K562 (cell line): Measurements from ENCODE around the gene ZNF438. TPM values are rescaled to one million over a fixed set of nuclear protein-coding genes. Genes with fewer than 3 reads are reported as not detected.

ENCODE experiments used
- ATAC-seq: fragments of 200-7000 bp; cut with Tn5 transposase; 3 replicates; pipeline ENCODE4 v1.9.1; 2020; ENCODE audit warnings: moderate library complexity
- BruUV-seq: library from RNA; stranded (reverse); fragments of 400-500 nt; replicated peaks from 2 replicates; lab custom pipeline; 2021; lab: Mats Ljungman, UMichigan
- CTCF ChIA-PET: fragments of 300-600 bp; formaldehyde crosslinking; extraction: SDS; loops from one replicate; lab custom pipeline; 2021; ENCODE audit warnings: low intra/inter-chr PET ratio; lab: Yijun Ruan, JAX
- POLR2A ChIA-PET: fragments of 300-600, 350-650 bp; sonication (Branson Sonifier 250); formaldehyde crosslinking; extraction: SDS; loops from one replicate; lab custom pipeline; 2021; ENCODE audit warnings: antibody characterized with exemption, inconsistent platforms; lab: Yijun Ruan, JAX
- DNase-seq, 4 experiments: peaks; one replicate each; pipeline versions ENCODE4 v3.0.0 to v3.0.0-alpha.2; 2011 to 2018; ENCODE audit warnings: low spot score in 3 of 4, mixed read lengths in 3 of 4; ENCODE audit errors: extremely low read depth in 1 of 4
- FAIRE-seq: peaks from 2 replicates; lab custom pipeline; 2011; peaks lifted over from hg19 to GRCh38; lab: Jason Lieb, UNC
- H2AFZ ChIP-seq: 2 replicates; pipeline ENCODE4 v1.6.0; 2011; ENCODE audit warnings: low read depth, low read length, control low read depth, inconsistent platforms
- H3K27ac ChIP-seq: fragments of 200-600 bp; 3 replicates; pipeline ENCODE4 v1.8.0; 2011; ENCODE audit warnings: low read depth, mild to moderate bottlenecking, control low read depth, inconsistent platforms, low read length, moderate library complexity, mixed read lengths; ENCODE audit errors: extremely low read depth
- H3K27me3 ChIP-seq, 2 experiments: fragments of 300-600 bp in 1 of 2; 2 replicates in 1 of 2; 3 replicates in 1 of 2; pipeline versions ENCODE4 v1.6.0 to v1.8.0; 2011; ENCODE audit warnings: inconsistent platforms in 2 of 2, low read length in 2 of 2, mild to moderate bottlenecking in 1 of 2, mixed read lengths in 1 of 2, moderate library complexity in 1 of 2; ENCODE audit not compliant: control insufficient read depth in 2 of 2, insufficient read depth in 2 of 2
- H3K36me3 ChIP-seq: fragments of 300-600 bp; 3 replicates; pipeline ENCODE4 v1.8.0; 2011; ENCODE audit warnings: mild to moderate bottlenecking, low read length, inconsistent platforms; ENCODE audit not compliant: control insufficient read depth, insufficient read depth
- H3K4me1 ChIP-seq, 2 experiments: fragments of 200-600 bp in 1 of 2; replicated peaks in 1 of 2; 2 replicates in 1 of 2; 3 replicates in 1 of 2; pipeline versions ENCODE4 v1.5.1 to v1.8.0; 2011; ENCODE audit warnings: inconsistent platforms in 2 of 2, low read length in 2 of 2, mild to moderate bottlenecking in 1 of 2, mixed read lengths in 1 of 2, moderate library complexity in 1 of 2; ENCODE audit not compliant: control insufficient read depth in 2 of 2, insufficient read depth in 2 of 2
- H3K4me2 ChIP-seq: 2 replicates; pipeline ENCODE4 v1.6.1; 2011; ENCODE audit warnings: low read length, control low read depth, inconsistent platforms, mixed read lengths; ENCODE audit not compliant: insufficient read depth
- H3K4me3 ChIP-seq: fragments of 200-600 bp; sonication (generic), shearing (Covaris generic); 2 replicates; pipeline ENCODE4 v1.5.1; 2016; ENCODE audit warnings: control low read depth, inconsistent platforms
- H3K79me2 ChIP-seq: fragments of 200-600 bp; 3 replicates; pipeline ENCODE4 v1.8.0; 2011; ENCODE audit warnings: low read length, inconsistent platforms; ENCODE audit not compliant: control insufficient read depth, insufficient read depth
- H3K9ac ChIP-seq, 2 experiments: 2 replicates each; pipeline versions ENCODE4 v1.6.0 to v1.6.1; 2011; ENCODE audit warnings: low read depth in 2 of 2, low read length in 2 of 2, control low read depth in 1 of 2, inconsistent platforms in 1 of 2, mild to moderate bottlenecking in 1 of 2, mixed read lengths in 1 of 2; ENCODE audit not compliant: insufficient read depth in 1 of 2
- H3K9me1 ChIP-seq: one replicate; pipeline ENCODE4 v1.6.0; 2011; ENCODE audit warnings: inconsistent platforms, mild to moderate bottlenecking, low read length, moderate library complexity; ENCODE audit not compliant: control insufficient read depth, insufficient read depth
- H3K9me3 ChIP-seq: replicated peaks from 2 replicates; pipeline ENCODE4 v1.5.1; 2011; ENCODE audit warnings: low read depth, low read length, inconsistent platforms; ENCODE audit not compliant: control insufficient read depth, insufficient read depth
- H4K20me1 ChIP-seq: replicated peaks from 2 replicates; pipeline ENCODE4 v1.6.1; 2011; ENCODE audit warnings: low read length, inconsistent platforms, mixed read lengths; ENCODE audit not compliant: control insufficient read depth, insufficient read depth
- CEBPZ ChIP-seq: fragments of 150-350 bp; IDR thresholded peaks from 2 replicates; pipeline ENCODE4 v1.6.1; 2014; ENCODE audit warnings: low read depth, mild to moderate bottlenecking, low read length, borderline replicate concordance
- FOXJ2 ChIP-seq: fragments of 200-800 bp; sonication (Bioruptor generic); IDR thresholded peaks from 2 replicates; pipeline ENCODE4 v1.6.1; 2016; ENCODE audit warnings: missing genetic modification characterization, missing compliant biosample characterization
- KAT8 ChIP-seq: fragments of 450-650 bp; IDR thresholded peaks from 2 replicates; pipeline ENCODE4 v1.6.1; 2016; ENCODE audit warnings: low read depth, mild to moderate bottlenecking
- LEF1 ChIP-seq: fragments of 450-650 bp; IDR thresholded peaks from 2 replicates; pipeline ENCODE4 v1.6.1; 2016; ENCODE audit warnings: mild to moderate bottlenecking
- NFXL1 ChIP-seq: fragments of 450-650 bp; formaldehyde crosslinking; IDR thresholded peaks from 2 replicates; pipeline ENCODE4 v1.4.0; 2021; ENCODE audit warnings: mild to moderate bottlenecking
- U2AF1 ChIP-seq: fragments of 200-400 bp; formaldehyde crosslinking; optimal IDR thresholded peaks from 2 replicates; pipeline ENCODE3; 2017; ENCODE audit warnings: mild to moderate bottlenecking, low read depth, low read length, moderate library complexity
- ZNF133 ChIP-seq: fragments of 250-450 bp; sonication (Bioruptor Pico); IDR thresholded peaks from 2 replicates; pipeline ENCODE4 v1.4.0; 2020; ENCODE audit warnings: mild to moderate bottlenecking
- ZNF695 ChIP-seq: fragments of 450-650 bp; formaldehyde crosslinking; IDR thresholded peaks from 2 replicates; pipeline ENCODE4 v1.4.0; 2020; ENCODE audit warnings: mild to moderate bottlenecking, moderate library complexity
- WGBS: fragments of 100-300 bp; shearing (Covaris generic); methylation state at CpG from one replicate; pipeline ENCODE4 v1.1.6; 2016; ENCODE audit warnings: low coverage, mixed read lengths; ENCODE audit not compliant: insufficient coverage; ENCODE audit errors: missing lambda C conversion rate; 5-methylcytosine and 5-hydroxymethylcytosine counted together
- in situ Hi-C: fragments of 300-500 bp; cut with MboI; formaldehyde crosslinking; loops from 4 replicates; pipeline ENCODE4 v1.15.0; 2018; ENCODE audit warnings: inconsistent platforms, mixed read lengths
- intact Hi-C: fragments of 100-400 bp; cut with micrococcal nuclease; formaldehyde crosslinking; loops from 2 replicates; pipeline ENCODE4 v1.14.2; 2022
- polyA plus RNA-seq, 8 experiments: library from polyadenylated mRNA; depleted of rRNA in 4 of 8; stranded (reverse) in 5 of 8; unstranded in 3 of 8; fragments of >200 nt; fragmentation: Nextera tagmentation in 2 of 8; fragmentation: Illumina TruSeq in 1 of 8; extraction: Ambion mirVana in 2 of 8; extraction: Trizol in 1 of 8; gene quantifications; 2 replicates each; pipeline versions ENCODE4 v1.2.1 to v1.2.3, GENCODE V29; 2011 to 2014; ENCODE audit warnings: inconsistent platforms in 1 of 8, missing spikeins in 1 of 8
- total RNA-seq, 7 experiments: library from RNA; depleted of rRNA in 6 of 7; stranded (reverse); fragments of >200 nt in 6 of 7; fragmentation: Illumina TruSeq in 2 of 7; extraction: Trizol in 2 of 7; gene quantifications; 2 replicates each; pipeline versions ENCODE4 v1.2.1 to v1.2.3, GENCODE V29; 2011 to 2021; ENCODE audit warnings: low replicate concordance in 1 of 7
- TF ChIP-seq, protein P1 (sequence below): fragments of 450-650 bp; IDR thresholded peaks from 2 replicates; pipeline ENCODE4 v1.6.1; 2016; ENCODE audit warnings: antibody characterized with exemption

ZNF438 gene
- total and polyA plus RNA-seq, 9 of the 15 experiments (the other 6 are each of a cell fraction or from before 2014, with no cell fraction given) = 0.45 to 1.5 (median 0.91) TPM

DNA sequence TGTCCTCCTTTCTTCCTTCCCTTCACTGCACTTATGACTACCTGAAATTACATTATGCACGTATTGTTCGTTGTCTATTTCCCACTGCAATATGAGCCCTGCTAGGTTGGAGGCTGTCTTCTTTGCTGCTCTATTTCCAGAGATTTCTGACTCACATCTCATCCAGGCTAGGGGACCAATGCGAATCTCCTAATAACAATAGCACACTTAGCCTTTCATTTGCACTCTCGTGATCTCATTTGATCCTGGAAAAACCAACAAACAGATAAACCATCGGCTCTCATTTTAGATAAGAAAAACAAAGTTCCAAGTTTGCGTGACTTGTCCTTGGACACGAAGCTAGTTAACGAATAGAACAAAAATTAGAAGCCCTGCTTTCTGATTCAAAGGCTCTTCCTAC is 1.4 kb downstream of the ZNF438 start:
- Histone ChIP-seq H3K27ac (no peak overlapping the region), H3K4me1 (peaks cover 8 to 18% of the 10 kb centered on the region in 2 experiments; a peak in 4 of 5 replicates), H3K4me2 (no peak overlapping the region), H3K9me1 (no peaks in the 10 kb centered on the region), H3K79me2 (no peaks in the 10 kb centered on the region), H3K9me3 (no peaks in the 10 kb centered on the region), H2AFZ (0 out of 2 replicates have a peak overlapping the region, but pooled peaks have one; percentile 67), H3K36me3 (no peaks in the 10 kb centered on the region), H3K9ac (no peak overlapping the region), H3K4me3 (no peak overlapping the region), H3K27me3 (peaks cover 0 to 3% of the 10 kb centered on the region in 2 experiments; a peak in 1 of 5 replicates), H4K20me1 (no peaks in the 10 kb centered on the region)
- in situ Hi-C loops = no loop called here
- no peak for FAIRE-seq
- CTCF ChIA-PET = interaction anchor here (0.6 kb wide), 1 partner anchor 278 kb away, joined by 3 read pairs; no protein-coding TSS in a partner anchor
- POLR2A ChIA-PET = no interaction called here
- no peak for DNase-seq
- intact Hi-C loops = no loop called here
- no TSS peak for BruUV-seq
- TF ChIP-seq U2AF1 (no peak), NFXL1 (no peak), FOXJ2 (tag) (no peak), ZNF695 (CRISPR knock-in tag) (no peak), LEF1 (no peak), ZNF133 (CRISPR knock-in tag) (no peak), KAT8 (no peak), CEBPZ (no peak)
- TF ChIP-seq, protein P1, sequence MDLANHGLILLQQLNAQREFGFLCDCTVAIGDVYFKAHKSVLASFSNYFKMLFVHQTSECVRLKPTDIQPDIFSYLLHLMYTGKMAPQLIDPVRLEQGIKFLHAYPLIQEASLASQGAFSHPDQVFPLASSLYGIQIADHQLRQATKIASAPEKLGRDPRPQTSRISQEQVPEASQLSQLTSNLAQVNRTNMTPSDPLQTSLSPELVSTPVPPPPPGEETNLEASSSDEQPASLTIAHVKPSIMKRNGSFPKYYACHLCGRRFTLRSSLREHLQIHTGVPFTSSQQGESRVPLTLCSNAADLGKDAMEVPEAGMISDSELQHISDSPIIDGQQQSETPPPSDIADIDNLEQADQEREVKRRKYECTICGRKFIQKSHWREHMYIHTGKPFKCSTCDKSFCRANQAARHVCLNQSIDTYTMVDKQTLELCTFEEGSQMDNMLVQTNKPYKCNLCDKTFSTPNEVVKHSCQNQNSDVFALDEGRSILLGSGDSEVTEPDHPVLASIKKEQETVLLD = no peak
- 35% methylated on average over 8 of the region's 8 CpGs for WGBS
- ATAC-seq = no peak
